Tibial artery (tissue), 4 donors: Measurements from ENCODE around the gene TGFBR3.

Experiments used
- DNase-seq, 2 donors: peaks; one replicate each; pipeline ENCODE4 v3.0.0-alpha.2; 2019
- H3K27ac ChIP-seq, 2 donors: fragments of 200-600 bp; sonication (generic) in 1 of 2; 1 replicate in 1 of 2; 2 replicates in 1 of 2; pipeline ENCODE4 v1.5.1; 2018 to 2019; ENCODE audit warnings: mild to moderate bottlenecking in 1 of 2
- H3K27me3 ChIP-seq, 2 donors: fragments of 200-600 bp; sonication (generic) in 1 of 2; one replicate each; pipeline versions ENCODE4 v1.5.1 to v1.6.0; 2016 to 2019
- H3K36me3 ChIP-seq, 3 donors: fragments of 200-600 bp; sonication (generic) in 2 of 3; one replicate each; pipeline ENCODE4 v1.5.1; 2016 to 2019; ENCODE audit warnings: mild to moderate bottlenecking in 2 of 3
- H3K4me1 ChIP-seq, 4 donors: fragments of 200-600 bp; sonication (generic) in 2 of 4; 1 replicate in 3 of 4; 2 replicates in 1 of 4; pipeline ENCODE4 v1.5.1; 2016 to 2019
- H3K4me3 ChIP-seq, 2 donors: fragments of 200-600 bp; sonication (generic) in 1 of 2; 1 replicate in 1 of 2; 2 replicates in 1 of 2; pipeline ENCODE4 v1.5.1; 2018 to 2019; ENCODE audit warnings: mild to moderate bottlenecking in 2 of 2
- H3K9me3 ChIP-seq, 3 donors: fragments of 200-600 bp; sonication (generic) in 1 of 3; one replicate each; pipeline ENCODE4 v1.5.1; 2016 to 2019
- intact Hi-C: fragments of 100-400 bp; cut with DNase I; formaldehyde crosslinking; loops from one replicate; pipeline ENCODE4 v1.15.0; 2023; ENCODE audit warnings: low total_unique reads
- TF ChIP-seq, protein P1 (sequence below), 2 experiments: fragments of 200-600 bp in 1 of 2; fragments of 450-650 bp in 1 of 2; IDR thresholded peaks; one replicate each; pipeline ENCODE4 v1.5.1; 2017 to 2019; ENCODE audit warnings: antibody characterized with exemption in 2 of 2, mild to moderate bottlenecking in 1 of 2, moderate library complexity in 1 of 2

TGFBR3 gene

DNA sequence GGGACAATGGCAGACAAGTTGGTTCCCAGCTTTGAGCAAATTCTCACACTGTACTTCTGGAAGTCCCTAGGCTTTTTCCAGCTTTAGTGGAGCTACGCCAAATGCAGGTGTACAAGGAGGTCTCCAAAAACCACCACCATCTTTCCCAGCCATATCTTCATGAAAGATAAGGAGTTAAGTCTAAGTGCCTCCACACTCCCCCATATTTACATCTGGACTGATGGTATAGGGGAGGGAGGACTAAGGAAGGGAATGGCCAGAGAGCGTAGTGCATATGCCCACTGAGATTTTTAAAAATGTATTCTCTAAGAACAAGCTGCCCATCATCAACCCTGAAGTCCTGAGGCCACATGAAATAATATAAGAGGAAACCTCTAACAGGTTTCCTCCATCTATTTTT, 161.3 kb downstream of the TGFBR3 start:
- H3K4me3 ChIP-seq, result no peak overlapping the region
- intact Hi-C loops, result no loop called here
- DNase-seq, result no peak
- H3K27me3 ChIP-seq, result no peaks in the 10 kb centered on the region
- H3K36me3 ChIP-seq, result peaks cover 3 to 32% (median 18%) of the 10 kb centered on the region in 3 donors
- H3K4me1 ChIP-seq, result peaks cover 0 to 27% (median 8%) of the 10 kb centered on the region in 4 donors
- peak overlapping the region; percentile 74 to 78 for H3K27ac ChIP-seq
- TF ChIP-seq, protein P1, sequence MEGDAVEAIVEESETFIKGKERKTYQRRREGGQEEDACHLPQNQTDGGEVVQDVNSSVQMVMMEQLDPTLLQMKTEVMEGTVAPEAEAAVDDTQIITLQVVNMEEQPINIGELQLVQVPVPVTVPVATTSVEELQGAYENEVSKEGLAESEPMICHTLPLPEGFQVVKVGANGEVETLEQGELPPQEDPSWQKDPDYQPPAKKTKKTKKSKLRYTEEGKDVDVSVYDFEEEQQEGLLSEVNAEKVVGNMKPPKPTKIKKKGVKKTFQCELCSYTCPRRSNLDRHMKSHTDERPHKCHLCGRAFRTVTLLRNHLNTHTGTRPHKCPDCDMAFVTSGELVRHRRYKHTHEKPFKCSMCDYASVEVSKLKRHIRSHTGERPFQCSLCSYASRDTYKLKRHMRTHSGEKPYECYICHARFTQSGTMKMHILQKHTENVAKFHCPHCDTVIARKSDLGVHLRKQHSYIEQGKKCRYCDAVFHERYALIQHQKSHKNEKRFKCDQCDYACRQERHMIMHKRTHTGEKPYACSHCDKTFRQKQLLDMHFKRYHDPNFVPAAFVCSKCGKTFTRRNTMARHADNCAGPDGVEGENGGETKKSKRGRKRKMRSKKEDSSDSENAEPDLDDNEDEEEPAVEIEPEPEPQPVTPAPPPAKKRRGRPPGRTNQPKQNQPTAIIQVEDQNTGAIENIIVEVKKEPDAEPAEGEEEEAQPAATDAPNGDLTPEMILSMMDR (IDR thresholded peaks at IDR 0.05), result no peak
- no peaks in the 10 kb centered on the region for H3K9me3 ChIP-seq

DNA sequence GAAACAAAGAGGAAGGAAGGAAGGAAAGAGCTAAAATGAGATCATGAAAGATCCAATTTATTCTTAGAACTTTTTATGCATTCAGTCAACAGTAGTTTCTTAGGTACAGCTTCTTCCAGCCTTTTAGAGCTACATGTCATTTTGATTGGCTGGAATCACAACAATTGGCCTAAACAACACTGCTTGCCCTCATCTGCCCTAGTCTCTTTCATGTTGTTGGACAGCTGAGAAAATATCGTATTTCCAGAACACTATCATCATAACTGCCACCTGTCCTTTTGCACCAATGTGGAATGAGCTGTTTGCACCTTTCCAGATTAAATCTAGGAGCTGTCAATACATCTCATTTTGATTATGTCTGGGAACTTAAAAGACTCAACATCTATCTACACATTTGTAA, 161.7 kb downstream of the TGFBR3 start:
- Histone ChIP-seq H3K36me3 (peaks cover 7 to 32% (median 18%) of the 10 kb centered on the region in 3 donors), H3K4me1 (peaks cover 0 to 27% (median 8%) of the 10 kb centered on the region in 4 donors), H3K9me3 (no peaks in the 10 kb centered on the region), H3K27ac (peak overlapping the region; percentile 74 to 78), H3K27me3 (no peaks in the 10 kb centered on the region), H3K4me3 (no peak overlapping the region)
- intact Hi-C loops, result no loop called here
- no peak for DNase-seq
- TF ChIP-seq, protein P1 (IDR thresholded peaks at IDR 0.05), result no peak

DNA sequence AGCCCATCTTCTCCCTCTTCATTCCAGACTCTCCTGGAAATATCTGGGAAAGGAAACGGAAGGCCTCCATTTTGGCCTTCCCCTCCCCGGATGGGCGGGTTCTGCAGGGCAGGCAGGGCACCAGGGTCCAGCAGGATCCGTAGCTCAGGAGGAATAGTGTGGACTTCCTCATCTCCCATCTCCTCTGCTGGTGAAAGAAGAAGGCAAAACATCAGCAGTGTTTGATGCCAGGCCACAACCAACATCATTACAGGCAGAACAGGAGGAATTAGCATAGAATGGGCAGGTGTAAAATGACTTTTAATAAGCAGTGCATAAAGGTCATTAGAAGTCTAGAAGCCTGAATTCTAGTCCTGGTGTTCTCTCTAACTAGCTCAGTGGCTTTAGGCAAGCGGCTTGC, 165.9 kb downstream of the TGFBR3 start:
- TF ChIP-seq, protein P1 (IDR thresholded peaks at IDR 0.05), result no peak
- H3K4me3 ChIP-seq, result no peak overlapping the region
- intact Hi-C loops, result no loop called here
- no peaks in the 10 kb centered on the region for H3K9me3 ChIP-seq
- peaks cover 12 to 60% (median 38%) of the 10 kb centered on the region in 3 donors for H3K36me3 ChIP-seq
- no peak overlapping the region for H3K27ac ChIP-seq
- peaks cover 0 to 3% (median 0%) of the 10 kb centered on the region in 4 donors for H3K4me1 ChIP-seq
- H3K27me3 ChIP-seq, result no peaks in the 10 kb centered on the region
- no peak for DNase-seq

DNA sequence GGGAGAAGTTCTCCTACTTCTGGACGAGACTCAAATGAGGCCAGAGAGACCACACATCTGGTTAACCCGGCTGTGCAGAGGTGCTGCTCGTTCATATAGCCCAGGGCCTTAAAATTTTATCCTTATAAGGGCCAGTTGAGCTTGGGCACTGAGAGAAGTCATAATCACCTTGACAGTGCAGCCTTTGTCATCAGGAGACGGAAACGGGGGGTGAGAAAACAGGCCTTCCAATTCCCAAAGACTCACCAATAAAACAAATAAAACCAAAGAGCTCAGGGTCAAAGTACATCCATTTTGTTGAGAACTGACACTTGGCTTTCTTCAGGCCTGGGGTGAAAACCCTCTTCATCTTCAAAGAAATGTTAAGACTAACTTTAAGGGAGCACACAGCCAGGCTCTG, 167.1 kb downstream of the TGFBR3 start:
- Histone ChIP-seq H3K4me1 (no peaks in the 10 kb centered on the region), H3K27ac (no peak overlapping the region), H3K36me3 (peaks cover 12 to 70% (median 43%) of the 10 kb centered on the region in 3 donors), H3K27me3 (no peaks in the 10 kb centered on the region), H3K9me3 (no peaks in the 10 kb centered on the region), H3K4me3 (no peak overlapping the region)
- no peak for DNase-seq
- TF ChIP-seq, protein P1 (IDR thresholded peaks at IDR 0.05), result no peak
- intact Hi-C loops, result no loop called here

DNA sequence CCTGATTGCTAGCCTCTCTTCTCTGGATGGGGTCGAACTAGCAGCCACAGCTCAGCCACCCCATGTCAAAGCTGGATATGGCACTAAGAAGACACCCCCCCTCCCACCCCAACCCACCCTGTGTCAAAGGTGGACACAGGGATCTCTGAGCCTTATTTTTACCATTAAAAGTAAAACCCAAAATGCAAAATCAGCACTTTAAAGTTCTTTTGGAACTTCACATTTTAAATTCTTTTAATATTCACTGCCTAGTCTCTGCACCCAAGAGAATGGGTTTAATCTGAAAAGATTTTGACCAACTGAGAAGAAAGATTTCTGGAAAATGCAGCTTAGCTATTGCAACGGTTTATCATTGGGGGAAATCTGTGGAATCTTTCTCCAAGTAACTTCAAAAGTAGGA, 167.6 kb downstream of the TGFBR3 start:
- TF ChIP-seq, protein P1 (IDR thresholded peaks at IDR 0.05), result no peak
- Histone ChIP-seq H3K27ac (no peak overlapping the region), H3K4me1 (peaks cover 0 to 4% (median 0%) of the 10 kb centered on the region in 4 donors), H3K36me3 (peaks cover 12 to 70% (median 43%) of the 10 kb centered on the region in 3 donors), H3K4me3 (no peak overlapping the region), H3K27me3 (no peaks in the 10 kb centered on the region), H3K9me3 (no peaks in the 10 kb centered on the region)
- intact Hi-C loops, result no loop called here
- DNase-seq, result no peak

DNA sequence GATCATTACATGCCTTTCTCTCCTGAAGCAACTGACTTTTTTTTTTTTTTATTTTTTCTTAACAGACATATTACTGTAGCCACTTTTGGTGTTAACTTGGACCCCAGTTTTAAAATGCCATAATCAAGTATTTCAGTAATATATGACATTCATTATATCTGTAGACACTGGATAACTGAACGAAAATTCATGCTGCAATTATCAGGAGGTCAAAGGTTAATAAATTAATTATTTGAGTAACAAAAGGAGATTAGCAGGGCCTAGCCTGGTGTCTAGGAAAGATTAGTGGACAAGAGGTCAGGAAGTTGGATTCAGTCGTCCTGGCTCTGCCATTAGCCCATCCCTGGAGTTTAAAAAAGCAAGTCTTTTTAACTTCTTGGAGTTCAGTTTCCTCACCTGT, 168.1 kb downstream of the TGFBR3 start:
- H3K4me3 ChIP-seq, result no peak overlapping the region
- peaks cover 0 to 9% (median 0%) of the 10 kb centered on the region in 4 donors for H3K4me1 ChIP-seq
- intact Hi-C loops, result no loop called here
- no peaks in the 10 kb centered on the region for H3K9me3 ChIP-seq
- no peak overlapping the region for H3K27ac ChIP-seq
- no peaks in the 10 kb centered on the region for H3K27me3 ChIP-seq
- H3K36me3 ChIP-seq, result peaks cover 12 to 70% (median 43%) of the 10 kb centered on the region in 3 donors
- TF ChIP-seq, protein P1 (IDR thresholded peaks at IDR 0.05), result no peak
- DNase-seq, result no peak
